Keratinocyte (primary cell): ENCODE data around the gene TMTC3. TPM values are rescaled to one million over a fixed set of nuclear protein-coding genes. Genes with fewer than 3 reads are reported as not detected.

Experiments used
- DNase-seq: peaks from one replicate; pipeline ENCODE4 v3.0.0-alpha.2; 2011; ENCODE audit warnings: low read depth, missing footprints, low spot score
- FAIRE-seq: peaks from 2 replicates; lab custom pipeline; 2011; peaks lifted over from hg19 to GRCh38; lab: Jason Lieb, UNC
- H2AFZ ChIP-seq: 2 replicates; pipeline ENCODE4 v1.6.0; 2012; ENCODE audit warnings: low read length, control low read depth, inconsistent platforms; ENCODE audit not compliant: control insufficient read depth
- H3K27ac ChIP-seq: 2 replicates; pipeline ENCODE4 v1.5.1; 2011; ENCODE audit warnings: low read length; ENCODE audit not compliant: control insufficient read depth, insufficient read depth
- H3K27me3 ChIP-seq: 3 replicates; pipeline ENCODE4 v1.6.0; 2011; ENCODE audit warnings: low read length; ENCODE audit not compliant: control insufficient read depth, insufficient read depth; ENCODE audit errors: extremely low read depth
- H3K36me3 ChIP-seq, 2 experiments: 2 replicates in 1 of 2; 3 replicates in 1 of 2; pipeline ENCODE4 v1.5.1; 2011; ENCODE audit warnings: low read length in 2 of 2, mild to moderate bottlenecking in 1 of 2; ENCODE audit not compliant: control insufficient read depth in 2 of 2, insufficient read depth in 2 of 2; ENCODE audit errors: extremely low read depth in 1 of 2
- H3K4me1 ChIP-seq: 3 replicates; pipeline ENCODE4 v1.5.1; 2011; ENCODE audit warnings: low read length; ENCODE audit not compliant: control insufficient read depth, insufficient read depth; ENCODE audit errors: extremely low read depth
- H3K4me2 ChIP-seq: 3 replicates; pipeline ENCODE4 v1.6.0; 2011; ENCODE audit warnings: low read depth, low read length; ENCODE audit not compliant: control insufficient read depth, insufficient read depth; ENCODE audit errors: extremely low read depth
- H3K4me3 ChIP-seq, 3 experiments: fragments of 200-600 bp in 1 of 3; sonication (generic) in 1 of 3; 2 replicates in 2 of 3; 3 replicates in 1 of 3; pipeline ENCODE4 v1.5.1; 2011 to 2016; ENCODE audit warnings: low read length in 3 of 3, mild to moderate bottlenecking in 3 of 3, control low read depth in 2 of 3, inconsistent platforms in 1 of 3, low read depth in 1 of 3, mixed read lengths in 1 of 3, mixed run types in 1 of 3, moderate library complexity in 1 of 3; ENCODE audit not compliant: control insufficient read depth in 2 of 3, insufficient read depth in 2 of 3; ENCODE audit errors: extremely low read depth in 1 of 3
- H3K79me2 ChIP-seq: 2 replicates; pipeline ENCODE4 v1.6.0; 2012; ENCODE audit warnings: low read length; ENCODE audit not compliant: control insufficient read depth, insufficient read depth
- H3K9ac ChIP-seq: 3 replicates; pipeline ENCODE4 v1.6.0; 2011; ENCODE audit warnings: low read length; ENCODE audit not compliant: control insufficient read depth, insufficient read depth; ENCODE audit errors: extremely low read depth
- H3K9me1 ChIP-seq: 3 replicates; pipeline ENCODE4 v1.6.0; 2011; ENCODE audit warnings: low read length; ENCODE audit not compliant: control insufficient read depth, insufficient read depth; ENCODE audit errors: extremely low read depth
- H3K9me3 ChIP-seq: 2 replicates; pipeline ENCODE4 v1.5.1; 2012; ENCODE audit warnings: low read depth, low read length; ENCODE audit not compliant: control insufficient read depth
- H4K20me1 ChIP-seq: 3 replicates; pipeline ENCODE4 v1.6.0; 2011; ENCODE audit warnings: low read length; ENCODE audit not compliant: control insufficient read depth, insufficient read depth; ENCODE audit errors: extremely low read depth
- EZH2 ChIP-seq: IDR thresholded peaks from one replicate; pipeline ENCODE4 v1.6.1; 2012; ENCODE audit warnings: inconsistent platforms, mild to moderate bottlenecking, low read length, moderate library complexity
- dilution Hi-C: fragments of 300-500 bp; cut with MboI; formaldehyde crosslinking; loops from one replicate; pipeline ENCODE4 v1.7.0; 2020; ENCODE audit warnings: low sequenced_read_pairs; ENCODE audit not compliant: extremely low pct_ligation_motif_present
- polyA plus RNA-seq, 5 experiments: library from polyadenylated mRNA; depleted of rRNA in 3 of 5; stranded (reverse) in 3 of 5; stranded (forward) in 1 of 5; unstranded in 1 of 5; fragments of >200 nt; gene quantifications; 1 replicate in 1 of 5; 2 replicates in 3 of 5; 3 replicates in 1 of 5; pipeline versions ENCODE4 v1.2.1 to v1.2.3, GENCODE V29; 2011 to 2012; ENCODE audit warnings: missing spikeins in 2 of 5, low read depth in 1 of 5, low replicate concordance in 1 of 5
- TF ChIP-seq, protein P1 (sequence below), 3 experiments: IDR thresholded peaks in 1 of 3; conservative IDR thresholded peaks in 1 of 3; optimal IDR thresholded peaks in 1 of 3; 2 replicates in 2 of 3; 3 replicates in 1 of 3; pipeline versions ENCODE3 to v1.5.1; 2011; ENCODE audit warnings: low read length in 3 of 3, mild to moderate bottlenecking in 3 of 3, moderate library complexity in 2 of 3, control low read depth in 1 of 3, inconsistent platforms in 1 of 3; ENCODE audit not compliant: insufficient read depth in 2 of 3; ENCODE audit errors: extremely low read depth in 1 of 3

Gene TMTC3
- polyA plus RNA-seq, 1 donor (not counting 4 experiments of a cell fraction or from before 2014, with no cell fraction given), result 35.1 TPM

DNA sequence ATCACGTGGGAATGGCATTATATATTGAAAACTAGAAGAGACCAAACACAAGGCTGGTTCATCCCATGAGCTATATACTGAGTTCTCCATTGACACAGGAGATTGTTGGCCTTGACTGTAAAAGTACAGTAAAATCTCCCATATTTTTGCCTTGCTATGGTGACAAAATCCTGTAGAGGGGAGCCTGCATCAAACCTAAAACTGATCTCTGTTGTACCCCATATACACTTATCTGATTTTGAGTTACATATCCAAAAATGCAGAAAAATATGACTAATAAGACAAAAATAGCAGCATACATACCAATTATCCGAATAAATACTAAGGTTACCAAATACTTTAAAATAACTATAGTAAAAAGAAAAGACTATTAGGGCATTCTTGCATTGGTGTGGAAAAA, 60.4 kb downstream of the TMTC3 start:
- no peak for FAIRE-seq
- Histone ChIP-seq H3K36me3 (no peaks in the 10 kb centered on the region), H3K4me1 (no peaks in the 10 kb centered on the region), H3K4me2 (no peak overlapping the region), H3K79me2 (no peaks in the 10 kb centered on the region), H3K9me1 (no peaks in the 10 kb centered on the region), H3K4me3 (no peak overlapping the region), H3K27ac (no peak overlapping the region), H3K9me3 (no peaks in the 10 kb centered on the region), H2AFZ (no peak overlapping the region), H3K9ac (no peak overlapping the region), H3K27me3 (no peaks in the 10 kb centered on the region), H4K20me1 (no peaks in the 10 kb centered on the region)
- TF ChIP-seq EZH2, result no peak
- TF ChIP-seq, protein P1, sequence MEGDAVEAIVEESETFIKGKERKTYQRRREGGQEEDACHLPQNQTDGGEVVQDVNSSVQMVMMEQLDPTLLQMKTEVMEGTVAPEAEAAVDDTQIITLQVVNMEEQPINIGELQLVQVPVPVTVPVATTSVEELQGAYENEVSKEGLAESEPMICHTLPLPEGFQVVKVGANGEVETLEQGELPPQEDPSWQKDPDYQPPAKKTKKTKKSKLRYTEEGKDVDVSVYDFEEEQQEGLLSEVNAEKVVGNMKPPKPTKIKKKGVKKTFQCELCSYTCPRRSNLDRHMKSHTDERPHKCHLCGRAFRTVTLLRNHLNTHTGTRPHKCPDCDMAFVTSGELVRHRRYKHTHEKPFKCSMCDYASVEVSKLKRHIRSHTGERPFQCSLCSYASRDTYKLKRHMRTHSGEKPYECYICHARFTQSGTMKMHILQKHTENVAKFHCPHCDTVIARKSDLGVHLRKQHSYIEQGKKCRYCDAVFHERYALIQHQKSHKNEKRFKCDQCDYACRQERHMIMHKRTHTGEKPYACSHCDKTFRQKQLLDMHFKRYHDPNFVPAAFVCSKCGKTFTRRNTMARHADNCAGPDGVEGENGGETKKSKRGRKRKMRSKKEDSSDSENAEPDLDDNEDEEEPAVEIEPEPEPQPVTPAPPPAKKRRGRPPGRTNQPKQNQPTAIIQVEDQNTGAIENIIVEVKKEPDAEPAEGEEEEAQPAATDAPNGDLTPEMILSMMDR (optimal IDR thresholded peaks at IDR 0.05 in 1 of 3, IDR thresholded peaks at IDR 0.05 in 1 of 3, conservative IDR thresholded peaks at IDR 0.05 in 1 of 3; ENCODE audit: extremely low read depth in 1 of 3, insufficient read depth in 2 of 3, low read length in 3 of 3), result no peak
- DNase-seq, result no peak
- dilution Hi-C loops, result no loop called here

DNA sequence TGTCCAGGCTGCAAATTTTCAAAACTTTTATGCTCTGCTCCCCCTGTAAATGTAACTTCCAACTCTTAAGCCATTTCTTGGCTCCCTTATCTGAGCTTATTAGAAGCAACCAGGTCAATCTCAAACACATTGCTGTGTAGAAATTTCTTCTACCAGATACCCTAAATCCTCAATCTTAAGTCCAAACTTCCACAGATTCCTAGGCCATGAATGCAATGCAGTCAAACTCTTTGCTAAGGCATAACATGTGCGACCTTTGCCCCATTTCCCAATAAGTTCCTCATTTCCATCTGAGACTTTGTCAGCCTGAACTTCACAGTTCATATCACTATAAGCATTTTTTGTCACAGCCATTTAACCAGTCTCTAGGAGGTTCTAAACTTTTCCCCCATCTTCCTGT, 64.5 kb downstream of the TMTC3 start:
- TF ChIP-seq, protein P1 (optimal IDR thresholded peaks at IDR 0.05 in 1 of 3, IDR thresholded peaks at IDR 0.05 in 1 of 3, conservative IDR thresholded peaks at IDR 0.05 in 1 of 3; ENCODE audit: extremely low read depth in 1 of 3, insufficient read depth in 2 of 3, low read length in 3 of 3), result no peak
- TF ChIP-seq EZH2, result no peak
- DNase-seq, result no peak
- H3K36me3 ChIP-seq, result no peaks in the 10 kb centered on the region
- no peak for FAIRE-seq
- H3K27ac ChIP-seq, result no peak overlapping the region
- H3K79me2 ChIP-seq, result no peaks in the 10 kb centered on the region
- H3K9me1 ChIP-seq, result no peaks in the 10 kb centered on the region
- no peaks in the 10 kb centered on the region for H4K20me1 ChIP-seq
- H3K4me3 ChIP-seq, result no peak overlapping the region
- H3K9ac ChIP-seq, result no peak overlapping the region
- dilution Hi-C loops, result no loop called here
- H2AFZ ChIP-seq, result no peak overlapping the region
- H3K9me3 ChIP-seq, result no peaks in the 10 kb centered on the region
- no peak overlapping the region for H3K4me2 ChIP-seq
- H3K27me3 ChIP-seq, result no peaks in the 10 kb centered on the region
- H3K4me1 ChIP-seq, result no peaks in the 10 kb centered on the region
